Lower leg skin (tissue), 3 donors: ENCODE results near the gene STARD9.

Experiments
- CTCF ChIP-seq, 3 donors: fragments of 450-650 bp; IDR thresholded peaks; one replicate each; pipeline ENCODE4 v1.5.1; 2016; ENCODE audit warnings: antibody characterized with exemption in 3 of 3, mild to moderate bottlenecking in 3 of 3, moderate library complexity in 2 of 3
- POLR2A ChIP-seq, 2 donors: fragments of 450-650 bp; IDR thresholded peaks; one replicate each; pipeline ENCODE4 v1.6.1; 2016 to 2017; ENCODE audit warnings: antibody characterized with exemption in 2 of 2, mild to moderate bottlenecking in 1 of 2, moderate library complexity in 1 of 2

DNA sequence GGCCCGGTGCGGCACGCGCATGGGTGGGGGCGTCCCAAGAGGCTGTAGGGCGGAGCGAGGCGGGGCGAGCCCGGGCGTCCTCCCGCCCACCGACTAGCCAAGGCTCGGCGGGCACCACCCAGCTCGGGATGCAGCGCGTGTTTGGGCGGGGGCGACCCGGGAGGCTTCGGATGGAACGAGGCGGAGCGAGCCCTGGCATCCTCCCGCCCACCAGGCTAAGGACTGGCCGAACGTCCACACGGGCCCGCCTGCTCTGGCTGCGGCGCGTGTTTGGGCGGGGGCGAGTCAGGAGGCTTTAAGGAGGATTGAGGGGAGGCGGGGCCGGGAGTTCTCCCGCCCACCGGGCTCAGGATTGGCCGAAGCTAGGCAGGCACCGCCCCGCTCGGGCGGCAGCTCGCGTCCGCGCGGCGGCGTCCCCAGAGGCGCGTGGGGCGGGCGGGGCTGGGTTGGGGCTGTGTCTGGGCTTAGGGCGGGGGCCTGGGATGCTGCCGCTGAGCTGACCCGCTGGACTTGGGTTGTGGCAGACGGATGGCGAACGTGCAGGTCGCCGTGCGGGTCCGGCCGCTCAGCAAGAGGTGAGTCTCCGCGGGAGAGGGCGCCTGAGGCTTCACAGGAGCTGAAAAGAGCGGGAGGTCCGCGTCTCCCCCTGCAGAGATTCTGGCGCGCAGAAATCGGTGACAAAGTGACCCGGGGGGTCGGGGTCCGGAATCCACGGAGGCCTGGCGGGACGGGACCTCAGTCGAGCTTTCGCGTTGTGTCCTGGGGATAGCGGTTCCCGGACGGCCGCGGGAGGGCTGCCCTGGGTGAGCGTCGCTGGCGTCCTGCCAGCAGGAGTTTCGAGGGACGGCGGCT is at the start of gene STARD9:
- TF ChIP-seq CTCF (IDR thresholded peaks at IDR 0.05) (no peak), POLR2A (IDR thresholded peaks at IDR 0.05) (no peak)
